ENCODE results near the gene GPHB5. TPM values are rescaled to one million over a fixed set of nuclear protein-coding genes. Genes with fewer than 3 reads are reported as not detected.

The GPHB5 gene
- total RNA-seq, 1 experiment from 2014 or later: not detected

- in situ Hi-C loops (cut with HindIII; ENCODE audit: low pct_unique_long_range_greater_than_20kb, low sequenced_read_pairs): no loop called here
- DNase-seq (ENCODE audit: low read depth): no peak
Observed at GRCh38 chr14:63273717-63274655, 44.7 kb downstream of the GPHB5 start.

GRCh38 chr14:63273129-63273528 lies 45.6 kb downstream of the GPHB5 start:
- DNase-seq (ENCODE audit: low read depth): no peak
- in situ Hi-C loops (cut with HindIII; ENCODE audit: low pct_unique_long_range_greater_than_20kb, low sequenced_read_pairs): no loop called here

- no peak for DNase-seq (ENCODE audit: low read depth)
- in situ Hi-C loops (cut with HindIII; ENCODE audit: low pct_unique_long_range_greater_than_20kb, low sequenced_read_pairs): no loop called here
Observed at GRCh38 chr14:63269561-63270225, 49.0 kb downstream of the GPHB5 start.

- no peak for DNase-seq (ENCODE audit: low read depth)
- in situ Hi-C loops (cut with HindIII; ENCODE audit: low pct_unique_long_range_greater_than_20kb, low sequenced_read_pairs): no loop called here
Observed at GRCh38 chr14:63268771-63269170, 50.0 kb downstream of the GPHB5 start.

GRCh38 chr14:63267171-63267570 lies 51.6 kb downstream of the GPHB5 start:
- in situ Hi-C loops (cut with HindIII; ENCODE audit: low pct_unique_long_range_greater_than_20kb, low sequenced_read_pairs): no loop called here
- DNase-seq (ENCODE audit: low read depth): no peak

- in situ Hi-C loops (cut with HindIII; ENCODE audit: low pct_unique_long_range_greater_than_20kb, low sequenced_read_pairs): no loop called here
- DNase-seq (ENCODE audit: low read depth): no peak
Observed at GRCh38 chr14:63266106-63266505, 52.6 kb downstream of the GPHB5 start.

Other genes with a start within 250 kb of the GPHB5 start
- gene RHOJ, start 114.5 kb downstream of the GPHB5 start, total RNA-seq (2014; rRNA removed; shearing (Covaris generic); ENCODE audit: low replicate concordance): not detected in 2 replicates
- 5.8 and 8.6 TPM in 2 replicates for gene PPP2R5E, start 224.4 kb upstream of the GPHB5 start, total RNA-seq (2014; rRNA removed; shearing (Covaris generic); ENCODE audit: low replicate concordance)